OCI-LY7 (cell line): ENCODE measurements around the gene DDX51. TPM values are rescaled to one million over a fixed set of nuclear protein-coding genes. Genes with fewer than 3 reads are reported as not detected.

Experiments used
- BruUV-seq: library from RNA; stranded (reverse); fragments of 400-500 nt; replicated peaks from 2 replicates; lab custom pipeline; 2021; lab: Mats Ljungman, UMichigan
- CTCF ChIA-PET: fragments of 300-600 bp; sonication (Branson Sonifier 250); formaldehyde crosslinking; loops from one replicate; lab custom pipeline; 2022; ENCODE audit warnings: antibody characterized with exemption; ENCODE audit not compliant: unreplicated experiment; lab: Charles Lee
- POLR2A ChIA-PET: fragments of 300-600 bp; sonication (Branson Sonifier 250); formaldehyde crosslinking; loops from one replicate; lab custom pipeline; 2022; ENCODE audit warnings: antibody characterized with exemption; lab: Charles Lee
- DNase-seq: peaks from one replicate; pipeline ENCODE4 v3.0.0-alpha.2; 2015; ENCODE audit warnings: low spot score
- H2AFZ ChIP-seq: fragments of 200-600 bp; sonication (generic), shearing (Covaris generic); 2 replicates; pipeline ENCODE4 v1.6.1; 2014; ENCODE audit warnings: mild to moderate bottlenecking, antibody characterized with exemption, low read length, moderate library complexity
- H3K27ac ChIP-seq: fragments of 200-600 bp; sonication (generic); 2 replicates; pipeline ENCODE4 v1.5.1; 2014; ENCODE audit warnings: mixed run types, low read depth, mild to moderate bottlenecking, moderate library complexity, low read length, inconsistent platforms; ENCODE audit not compliant: poor library complexity, severe bottlenecking
- H3K36me3 ChIP-seq: fragments of 200-600 bp; sonication (generic); 2 replicates; pipeline ENCODE4 v1.6.1; 2014; ENCODE audit warnings: mild to moderate bottlenecking, antibody characterized with exemption, low read length, moderate library complexity, mixed read lengths; ENCODE audit not compliant: insufficient read depth
- H3K4me1 ChIP-seq: fragments of 200-600 bp; sonication (generic); 2 replicates; pipeline ENCODE4 v1.5.1; 2014; ENCODE audit warnings: mild to moderate bottlenecking, low read length; ENCODE audit not compliant: insufficient read depth, poor library complexity, severe bottlenecking
- H3K4me2 ChIP-seq: fragments of 200-600 bp; sonication (generic); 2 replicates; pipeline ENCODE4 v1.6.1; 2014; ENCODE audit warnings: mild to moderate bottlenecking, low read length
- H3K4me3 ChIP-seq: fragments of 200-600 bp; sonication (generic); 2 replicates; pipeline ENCODE4 v1.5.1; 2014; ENCODE audit warnings: mild to moderate bottlenecking, low read depth, low read length; ENCODE audit not compliant: poor library complexity, severe bottlenecking
- H3K79me2 ChIP-seq: fragments of 200-600 bp; sonication (generic); 2 replicates; pipeline ENCODE4 v1.6.1; 2016; ENCODE audit warnings: low read depth, mild to moderate bottlenecking, low read length, moderate library complexity, mixed read lengths; ENCODE audit not compliant: insufficient read depth
- H3K9me2 ChIP-seq: fragments of 200-600 bp; sonication (generic); 2 replicates; pipeline ENCODE4 v1.6.1; 2016; ENCODE audit warnings: mild to moderate bottlenecking, low read length, mixed read lengths; ENCODE audit not compliant: insufficient read depth
- H3K9me3 ChIP-seq: fragments of 200-600 bp; sonication (generic); 2 replicates; pipeline ENCODE4 v1.6.1; 2014; ENCODE audit warnings: mild to moderate bottlenecking, mixed run types, low read length, mixed read lengths
- H4K20me1 ChIP-seq: fragments of 200-600 bp; sonication (generic); 2 replicates; pipeline ENCODE4 v1.6.1; 2014; ENCODE audit warnings: mild to moderate bottlenecking, antibody characterized with exemption, low read length, moderate library complexity, mixed read lengths; ENCODE audit not compliant: insufficient read depth
- EZH2phosphoT487 ChIP-seq: fragments of 200-600 bp; sonication (generic); IDR thresholded peaks from 2 replicates; pipeline ENCODE4 v1.6.1; 2018; ENCODE audit warnings: low read depth, borderline replicate concordance, mild to moderate bottlenecking, mixed run types, antibody characterized with exemption, low read length, moderate library complexity, mixed read lengths
- intact Hi-C: fragments of 100-400 bp; cut with micrococcal nuclease; formaldehyde crosslinking; loops from one replicate; pipeline ENCODE4 v1.10.0; 2022; ENCODE audit not compliant: unreplicated experiment
- total RNA-seq, 2 experiments: library from RNA; depleted of rRNA in 1 of 2; stranded (reverse); fragments of >200 nt in 1 of 2; shearing (Covaris generic) in 1 of 2; gene quantifications; 2 replicates each; pipeline ENCODE4 v1.2.3, GENCODE V29; 2014 to 2022
- TF ChIP-seq, protein P1 (sequence below): fragments of 200-600 bp; sonication (generic); conservative IDR thresholded peaks from 2 replicates; pipeline ENCODE4 v1.5.1; 2014; ENCODE audit warnings: mild to moderate bottlenecking, antibody characterized with exemption, low read length, moderate library complexity, mixed read lengths

The DDX51 gene
- total RNA-seq, 2 experiments from 2014 or later, result 47.1 to 63.1 TPM

- peaks cover 6% of the 10 kb centered on the region for H3K4me1 ChIP-seq
- no peak overlapping the region for H3K4me2 ChIP-seq
- no peaks in the 10 kb centered on the region for H3K79me2 ChIP-seq
- CTCF ChIA-PET, result no interaction called here
- TF ChIP-seq, protein P1, sequence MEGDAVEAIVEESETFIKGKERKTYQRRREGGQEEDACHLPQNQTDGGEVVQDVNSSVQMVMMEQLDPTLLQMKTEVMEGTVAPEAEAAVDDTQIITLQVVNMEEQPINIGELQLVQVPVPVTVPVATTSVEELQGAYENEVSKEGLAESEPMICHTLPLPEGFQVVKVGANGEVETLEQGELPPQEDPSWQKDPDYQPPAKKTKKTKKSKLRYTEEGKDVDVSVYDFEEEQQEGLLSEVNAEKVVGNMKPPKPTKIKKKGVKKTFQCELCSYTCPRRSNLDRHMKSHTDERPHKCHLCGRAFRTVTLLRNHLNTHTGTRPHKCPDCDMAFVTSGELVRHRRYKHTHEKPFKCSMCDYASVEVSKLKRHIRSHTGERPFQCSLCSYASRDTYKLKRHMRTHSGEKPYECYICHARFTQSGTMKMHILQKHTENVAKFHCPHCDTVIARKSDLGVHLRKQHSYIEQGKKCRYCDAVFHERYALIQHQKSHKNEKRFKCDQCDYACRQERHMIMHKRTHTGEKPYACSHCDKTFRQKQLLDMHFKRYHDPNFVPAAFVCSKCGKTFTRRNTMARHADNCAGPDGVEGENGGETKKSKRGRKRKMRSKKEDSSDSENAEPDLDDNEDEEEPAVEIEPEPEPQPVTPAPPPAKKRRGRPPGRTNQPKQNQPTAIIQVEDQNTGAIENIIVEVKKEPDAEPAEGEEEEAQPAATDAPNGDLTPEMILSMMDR, result no peak
- TF ChIP-seq EZH2phosphoT487, result no peak
- no peak for DNase-seq
- no peaks in the 10 kb centered on the region for H3K36me3 ChIP-seq
- no peaks in the 10 kb centered on the region for H3K9me3 ChIP-seq
- no peak overlapping the region for H2AFZ ChIP-seq
- POLR2A ChIA-PET, result no interaction called here
- no peak overlapping the region for H3K27ac ChIP-seq
- H3K9me2 ChIP-seq, result no peaks in the 10 kb centered on the region
- no peaks in the 10 kb centered on the region for H4K20me1 ChIP-seq
- no TSS peak for BruUV-seq
- H3K4me3 ChIP-seq, result no peak overlapping the region
- intact Hi-C loops, result no loop called here
These were observed 28.5 kb upstream of the DDX51 start for GRCh38 chr12:132172619-132173018.

DNA sequence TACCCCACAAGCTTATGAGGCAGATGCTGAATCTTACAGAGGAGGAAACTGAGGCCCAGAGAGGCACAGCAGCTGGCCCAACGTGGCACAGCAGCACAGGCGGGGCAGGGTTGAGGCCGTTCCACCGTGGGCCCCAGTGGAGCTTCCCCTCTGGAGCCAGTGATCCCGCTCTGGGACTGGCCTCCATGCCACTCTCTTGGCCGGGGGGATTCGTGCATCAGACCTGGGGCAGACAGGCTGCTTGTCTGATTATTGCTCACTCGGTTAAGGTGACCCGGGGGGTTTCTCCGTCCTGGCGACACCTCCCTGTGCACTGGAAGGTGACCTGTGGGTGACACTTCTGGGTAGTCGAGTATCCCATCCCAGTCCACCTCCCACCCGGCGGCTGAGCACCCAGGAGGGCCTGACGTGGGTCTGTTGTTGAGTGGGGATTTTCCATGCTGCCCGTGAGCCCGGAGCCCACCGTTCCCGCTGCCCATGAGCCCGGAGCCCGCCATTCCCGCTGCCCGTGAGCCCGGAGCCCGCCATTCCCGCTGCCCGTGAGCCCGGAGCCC lies 27.9 kb upstream of the DDX51 start:
- Histone ChIP-seq H3K4me3 (no peak overlapping the region), H3K27ac (no peak overlapping the region), H3K79me2 (no peaks in the 10 kb centered on the region), H2AFZ (no peak overlapping the region), H3K36me3 (no peaks in the 10 kb centered on the region), H3K4me1 (peaks cover 6% of the 10 kb centered on the region), H3K9me2 (no peaks in the 10 kb centered on the region), H4K20me1 (no peaks in the 10 kb centered on the region), H3K4me2 (no peak overlapping the region), H3K9me3 (no peaks in the 10 kb centered on the region)
- CTCF ChIA-PET, result no interaction called here
- no peak for DNase-seq
- POLR2A ChIA-PET, result no interaction called here
- no TSS peak for BruUV-seq
- intact Hi-C loops, result no loop called here
- TF ChIP-seq EZH2phosphoT487, result no peak
- TF ChIP-seq, protein P1, result no peak

DNA sequence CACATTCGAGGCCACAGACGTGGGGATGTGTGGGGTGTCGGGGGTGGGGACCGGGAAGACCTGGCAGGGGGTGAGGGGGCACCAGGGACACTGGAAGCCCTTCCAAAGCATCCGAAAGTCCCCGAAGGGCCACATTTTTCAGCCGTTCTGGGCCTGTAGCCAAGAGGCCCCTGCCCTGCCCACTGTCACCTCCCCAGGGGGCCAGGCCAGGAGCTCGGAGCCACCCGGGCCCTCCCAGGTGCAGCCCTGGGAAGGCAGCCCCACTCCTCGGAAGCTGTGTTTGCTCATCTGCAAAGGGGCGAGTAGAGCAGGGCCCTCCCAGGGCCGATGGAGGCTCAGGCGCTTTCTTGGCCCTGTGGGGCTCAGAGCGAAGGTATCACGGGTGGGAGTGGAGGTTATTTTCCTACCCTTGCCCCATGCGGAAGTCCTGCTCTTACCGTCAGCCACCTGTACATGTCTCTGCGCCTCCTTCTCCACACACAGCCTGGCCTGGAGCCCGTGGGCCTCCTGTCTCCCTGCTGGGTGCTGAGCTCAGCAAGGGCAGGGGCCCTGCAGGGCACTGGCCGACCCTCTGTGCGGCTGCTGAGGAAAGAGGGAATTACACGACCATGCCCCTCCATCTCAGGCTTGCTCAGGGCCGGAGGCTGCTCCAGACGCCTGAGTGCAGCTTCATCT lies 27.3 kb upstream of the DDX51 start:
- no peak overlapping the region for H3K27ac ChIP-seq
- no TSS peak for BruUV-seq
- H3K9me3 ChIP-seq, result no peaks in the 10 kb centered on the region
- H3K4me1 ChIP-seq, result peaks cover 6% of the 10 kb centered on the region
- TF ChIP-seq EZH2phosphoT487, result no peak
- TF ChIP-seq, protein P1, result no peak
- no peaks in the 10 kb centered on the region for H3K9me2 ChIP-seq
- H3K79me2 ChIP-seq, result no peaks in the 10 kb centered on the region
- POLR2A ChIA-PET, result no interaction called here
- no peak overlapping the region for H2AFZ ChIP-seq
- H3K36me3 ChIP-seq, result no peaks in the 10 kb centered on the region
- H3K4me2 ChIP-seq, result no peak overlapping the region
- no peaks in the 10 kb centered on the region for H4K20me1 ChIP-seq
- CTCF ChIA-PET, result no interaction called here
- H3K4me3 ChIP-seq, result no peak overlapping the region
- intact Hi-C loops, result no loop called here
- DNase-seq, result no peak
